Stomach (tissue), 9 donors: ENCODE results near the gene STT3A. TPM values are rescaled to one million over a fixed set of nuclear protein-coding genes. Genes with fewer than 3 reads are reported as not detected.

Experiments used
- DNase-seq, 2 donors: peaks; one replicate each; pipeline versions ENCODE4 v3.0.0 to v3.0.0-alpha.2; 2013 to 2019
- H3K27ac ChIP-seq, 5 donors: fragments of 200-600 bp in 4 of 5; sonication (generic) in 4 of 5; one replicate each; pipeline ENCODE4 v1.5.1; 2013 to 2019; ENCODE audit warnings: mild to moderate bottlenecking in 1 of 5, moderate library complexity in 1 of 5
- H3K27me3 ChIP-seq, 3 donors: fragments of 200-600 bp; sonication (generic); one replicate each; pipeline ENCODE4 v1.5.1; 2017 to 2019; ENCODE audit warnings: mixed run types in 1 of 3
- H3K36me3 ChIP-seq, 4 donors: fragments of 200-600 bp; sonication (generic); 1 replicate in 3 of 4; 2 replicates in 1 of 4; pipeline ENCODE4 v1.5.1; 2016 to 2019
- H3K4me1 ChIP-seq, 4 donors: fragments of 200-600 bp; sonication (generic); one replicate each; pipeline ENCODE4 v1.5.1; 2016 to 2019
- H3K4me3 ChIP-seq, 4 donors: fragments of 200-600 bp; sonication (generic) in 3 of 4; one replicate each; pipeline ENCODE4 v1.5.1; 2016 to 2019; ENCODE audit warnings: mild to moderate bottlenecking in 1 of 4
- H3K9me3 ChIP-seq, 4 donors: fragments of 200-600 bp; sonication (generic); one replicate each; pipeline ENCODE4 v1.5.1; 2016 to 2019
- CTCF ChIP-seq, 7 experiments: fragments of 450-650 bp in 4 of 7; fragments of 200-600 bp in 3 of 7; sonication (generic) in 3 of 7; IDR thresholded peaks; one replicate each; pipeline ENCODE4 v1.5.1; 2016 to 2019; ENCODE audit warnings: antibody characterized with exemption in 7 of 7, control low read depth in 2 of 7, mild to moderate bottlenecking in 1 of 7
- EP300 ChIP-seq: sonication (generic); formaldehyde crosslinking; IDR thresholded peaks from one replicate; pipeline ENCODE4 v1.6.1; 2017; ENCODE audit warnings: antibody characterized with exemption
- POLR2A ChIP-seq, 4 donors: fragments of 450-650 bp; IDR thresholded peaks; one replicate each; pipeline ENCODE4 v1.6.1; 2016; ENCODE audit warnings: antibody characterized with exemption in 4 of 4, control low read depth in 2 of 4, mild to moderate bottlenecking in 1 of 4, moderate library complexity in 1 of 4
- POLR2AphosphoS5 ChIP-seq, 3 donors: sonication (generic); formaldehyde crosslinking; IDR thresholded peaks; one replicate each; pipeline ENCODE4 v1.6.1; 2016; ENCODE audit warnings: antibody characterized with exemption in 3 of 3
- WGBS, 5 donors: extraction: QIAGEN DNeasy Blood & Tissue Kit in 3 of 5; methylation state at CpG; one replicate each; pipeline versions ENCODE4 v1.1.5 to v1.1.7; 2013 to 2018; 5-methylcytosine and 5-hydroxymethylcytosine counted together
- intact Hi-C: fragments of 100-400 bp; cut with DNase I; formaldehyde crosslinking; loops from one replicate; pipeline ENCODE4 v1.15.1; 2023; ENCODE audit warnings: low total_unique reads
- polyA plus RNA-seq, 3 donors: library from polyadenylated mRNA; stranded (reverse); fragments of 200-250 nt; gene quantifications; one replicate each; pipeline ENCODE4 v1.2.3, GENCODE V29; 2013
- total RNA-seq, 5 donors: library from RNA; depleted of rRNA; stranded (reverse); fragments of >200 nt; gene quantifications; one replicate each; pipeline versions ENCODE4 v1.1.0 to v1.2.3, GENCODE V29; 2014 to 2016
- donor health status: healthy with polysubstance abuse.
- donor health status: Bipolar disorder and iron deficiency.
- donor health status: healthy.

STT3A gene
- total and polyA plus RNA-seq, 8 donors = 19.4 to 113 (median 34.9) TPM

GRCh38 chr11:125587480-125587879 lies 5.2 kb upstream of the STT3A start:
- Histone ChIP-seq H3K4me1 (peaks cover 5 to 8% (median 6%) of the 10 kb centered on the region in 4 donors), H3K9me3 (no peaks in the 10 kb centered on the region), H3K4me3 (no peak overlapping the region), H3K27me3 (no peaks in the 10 kb centered on the region), H3K36me3 (peaks cover 15 to 29% (median 27%) of the 10 kb centered on the region in 4 donors), H3K27ac (no peak overlapping the region)
- WGBS, 5 donors = 88 to 94% (median 91%) methylated on average over 1 of the region's 1 CpG
- TF ChIP-seq POLR2A (IDR thresholded peaks at IDR 0.05) (no peak), EP300 (no peak), CTCF (IDR thresholded peaks at IDR 0.05) (no peak), POLR2AphosphoS5 (IDR thresholded peaks at IDR 0.05) (no peak)
- intact Hi-C loops = no loop called here
- no peak for DNase-seq

GRCh38 chr11:125588505-125588904 lies 4.1 kb upstream of the STT3A start:
- H3K4me1 ChIP-seq = peaks cover 6 to 13% (median 11%) of the 10 kb centered on the region in 4 donors
- 14 to 39% (median 29%) methylated on average over 3 of the region's 3 CpGs for WGBS, 5 donors
- DNase-seq = no peak
- H3K4me3 ChIP-seq = no peak overlapping the region
- TF ChIP-seq CTCF (IDR thresholded peaks at IDR 0.05) (no peak), POLR2A (IDR thresholded peaks at IDR 0.05) (no peak), EP300 (no peak), POLR2AphosphoS5 (IDR thresholded peaks at IDR 0.05) (no peak)
- no peaks in the 10 kb centered on the region for H3K27me3 ChIP-seq
- intact Hi-C loops = no loop called here
- peaks cover 5 to 19% (median 17%) of the 10 kb centered on the region in 4 donors for H3K36me3 ChIP-seq
- H3K9me3 ChIP-seq = no peaks in the 10 kb centered on the region
- peak overlapping the region in 1 of 5 donors; percentile 20 for H3K27ac ChIP-seq

- intact Hi-C loops = no loop called here
- DNase-seq = peak; percentile 37 to 78
- 0 to 1% (median 1%) methylated on average over 19 to 30 of the region's 30 CpGs for WGBS, 5 donors
- peaks cover 0 to 13% (median 9%) of the 10 kb centered on the region in 4 donors for H3K36me3 ChIP-seq
- H3K9me3 ChIP-seq = no peaks in the 10 kb centered on the region
- H3K27me3 ChIP-seq = no peaks in the 10 kb centered on the region
- H3K4me1 ChIP-seq = peaks cover 9 to 44% (median 31%) of the 10 kb centered on the region in 4 donors
- peak overlapping the region; percentile 82 to 98 (median 90) for H3K4me3 ChIP-seq
- H3K27ac ChIP-seq = peak overlapping the region; percentile 89 to 99 (median 98)
- TF ChIP-seq CTCF (IDR thresholded peaks at IDR 0.05) (no peak), POLR2A (IDR thresholded peaks at IDR 0.05) (no peak), EP300 (no peak), POLR2AphosphoS5 (IDR thresholded peaks at IDR 0.05) (no peak)
Measured at GRCh38 chr11:125591649-125592304, 875 bp upstream of the STT3A start.

GRCh38 chr11:125593114-125593820 lies 615 bp downstream of the STT3A start:
- WGBS, 5 donors = 0 to 1% (median 1%) methylated on average over 18 of the region's 18 CpGs
- peaks cover 13 to 28% (median 24%) of the 10 kb centered on the region in 4 donors for H3K36me3 ChIP-seq
- TF ChIP-seq POLR2AphosphoS5 (IDR thresholded peaks at IDR 0.05) = peak in 1 of 3 donors; percentile 11
- TF ChIP-seq POLR2A (IDR thresholded peaks at IDR 0.05) = no peak
- H3K4me1 ChIP-seq = peaks cover 9 to 44% (median 33%) of the 10 kb centered on the region in 4 donors
- intact Hi-C loops = no loop called here
- no peak for DNase-seq
- no peaks in the 10 kb centered on the region for H3K9me3 ChIP-seq
- H3K4me3 ChIP-seq = peak overlapping the region; percentile 82 to 98 (median 90)
- H3K27ac ChIP-seq = peak overlapping the region; percentile 83 to 99 (median 96)
- H3K27me3 ChIP-seq = no peaks in the 10 kb centered on the region
